Activated CD8-positive, alpha-beta T cell treated with anti-CD3 and anti-CD28 coated beads, Interleukin-2, amount 10 ng/mL, durations not matched to agents 7 days and 5 days (primary cell): Measurements from ENCODE around the gene ERC2. TPM values are rescaled to one million over a fixed set of nuclear protein-coding genes. Genes with fewer than 3 reads are reported as not detected.
"Not testable (repeated sequence)": the region's sequence is repeated elsewhere in the genome, so short reads cannot be mapped to it uniquely, and the experiment has no call there.

ENCODE experiments used
- ATAC-seq: fragments of 150-1000 bp; cut with Tn5 transposase; one replicate; pipeline ENCODE4 v1.10.0; 2021; ENCODE audit warnings: moderate library complexity
- CTCF ChIA-PET: fragments of 350-600 bp; sonication (Branson Sonifier 250); formaldehyde crosslinking; loops from one replicate; lab custom pipeline; 2021; ENCODE audit warnings: antibody characterized with exemption; lab: Charles Lee
- POLR2A ChIA-PET: fragments of 350-600 bp; sonication (Branson Sonifier 250); formaldehyde crosslinking; loops from one replicate; lab custom pipeline; 2021; ENCODE audit warnings: antibody characterized with exemption; lab: Charles Lee
- DNase-seq: peaks from one replicate; pipeline ENCODE4 v3.0.0-alpha.2; 2020
- H3K27ac Mint-ChIP-seq: one replicate; pipeline ENCODE4 v1.8.0; 2021; ENCODE audit warnings: mild to moderate bottlenecking, mixed read lengths
- H3K27me3 Mint-ChIP-seq: one replicate; pipeline ENCODE4 v1.8.0; 2021; ENCODE audit warnings: low read depth, mixed read lengths
- H3K36me3 Mint-ChIP-seq: one replicate; pipeline ENCODE4 v1.8.0; 2021; ENCODE audit warnings: low read depth, mixed read lengths
- H3K4me1 Mint-ChIP-seq: one replicate; pipeline ENCODE4 v1.8.0; 2021; ENCODE audit warnings: low read depth, mixed read lengths
- H3K4me3 Mint-ChIP-seq: one replicate; pipeline ENCODE4 v1.8.0; 2021; ENCODE audit warnings: mild to moderate bottlenecking, mixed read lengths
- H3K9me3 Mint-ChIP-seq: one replicate; pipeline ENCODE4 v1.8.0; 2022; ENCODE audit warnings: mixed read lengths; ENCODE audit not compliant: insufficient read depth
- total RNA-seq, 2 experiments: library from RNA; stranded (reverse); gene quantifications; one replicate each; pipeline ENCODE4 v1.2.3, GENCODE V29; 2021

The ERC2 gene
- total RNA-seq, 2 experiments from 2014 or later = not detected

- no peak overlapping the region for H3K4me3 Mint-ChIP-seq
- H3K27me3 Mint-ChIP-seq = no peaks in the 10 kb centered on the region
- H3K9me3 Mint-ChIP-seq = no peaks in the 10 kb centered on the region
- POLR2A ChIA-PET = no interaction called here
- ATAC-seq (no peak), DNase-seq (no peak)
- no peak overlapping the region for H3K27ac Mint-ChIP-seq
- H3K36me3 Mint-ChIP-seq = no peaks in the 10 kb centered on the region
- CTCF ChIA-PET = no interaction called here
- H3K4me1 Mint-ChIP-seq = no peaks in the 10 kb centered on the region
These were observed 952.6 kb downstream of the ERC2 start for GRCh38 chr3:55515550-55516246.

GRCh38 chr3:55514962-55515361, 953.3 kb downstream of the ERC2 start:
- no peak overlapping the region for H3K27ac Mint-ChIP-seq
- ChIA-PET CTCF (no interaction called here), POLR2A (no interaction called here)
- no peak for ATAC-seq
- H3K36me3 Mint-ChIP-seq = no peaks in the 10 kb centered on the region
- no peaks in the 10 kb centered on the region for H3K4me1 Mint-ChIP-seq
- no peaks in the 10 kb centered on the region for H3K27me3 Mint-ChIP-seq
- no peaks in the 10 kb centered on the region for H3K9me3 Mint-ChIP-seq
- no peak overlapping the region for H3K4me3 Mint-ChIP-seq
- DNase-seq = no peak

DNA sequence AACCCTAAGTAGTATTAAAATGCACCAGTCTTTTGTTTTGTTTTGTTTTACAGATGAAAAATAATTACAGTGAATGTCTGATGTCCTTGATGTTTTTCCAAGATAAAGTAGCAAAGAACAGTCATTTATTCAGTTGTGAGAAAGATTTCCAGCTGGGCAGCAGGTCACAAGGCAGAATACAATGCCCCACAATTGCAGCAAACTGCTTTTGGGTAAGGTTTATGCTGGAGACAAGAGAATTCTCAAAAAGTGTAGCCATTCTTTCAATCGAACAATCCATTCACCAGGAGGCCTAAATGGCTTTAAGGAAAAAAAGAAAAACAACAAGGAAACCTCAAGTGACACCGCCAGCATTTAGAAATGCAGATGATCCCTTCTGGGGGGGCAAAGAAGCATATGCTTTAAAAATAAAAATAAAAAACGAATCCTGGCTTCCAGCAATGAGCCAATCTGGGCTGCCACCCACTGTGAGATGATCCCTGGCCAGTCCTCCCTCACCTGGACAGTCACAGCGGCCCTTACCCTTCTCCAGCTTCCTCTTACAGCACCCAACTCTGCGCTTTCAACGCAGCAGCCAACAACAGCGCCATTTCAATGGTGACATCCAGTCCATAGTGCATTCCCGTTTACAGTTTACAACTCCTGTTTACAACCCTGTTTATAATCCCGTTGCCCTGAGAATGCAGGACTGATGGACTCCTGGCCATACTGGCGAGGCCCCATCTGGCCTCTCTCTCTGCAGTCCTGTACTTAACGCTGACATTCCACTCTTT, 955.5 kb downstream of the ERC2 start:
- POLR2A ChIA-PET = no interaction called here
- Mint-ChIP-seq H3K36me3 (no peaks in the 10 kb centered on the region), H3K9me3 (no peaks in the 10 kb centered on the region), H3K27me3 (no peaks in the 10 kb centered on the region), H3K27ac (no peak overlapping the region), H3K4me3 (no peak overlapping the region), H3K4me1 (no peaks in the 10 kb centered on the region)
- no peak for ATAC-seq
- CTCF ChIA-PET = no interaction called here
- DNase-seq = no peak

GRCh38 chr3:55511895-55512570, 956.2 kb downstream of the ERC2 start:
- Mint-ChIP-seq H3K27ac (no peak overlapping the region), H3K36me3 (no peaks in the 10 kb centered on the region), H3K4me3 (no peak overlapping the region), H3K27me3 (no peaks in the 10 kb centered on the region), H3K9me3 (no peaks in the 10 kb centered on the region), H3K4me1 (no peaks in the 10 kb centered on the region)
- no peak for ATAC-seq
- DNase-seq = no peak
- POLR2A ChIA-PET = no interaction called here
- CTCF ChIA-PET = no interaction called here

DNA sequence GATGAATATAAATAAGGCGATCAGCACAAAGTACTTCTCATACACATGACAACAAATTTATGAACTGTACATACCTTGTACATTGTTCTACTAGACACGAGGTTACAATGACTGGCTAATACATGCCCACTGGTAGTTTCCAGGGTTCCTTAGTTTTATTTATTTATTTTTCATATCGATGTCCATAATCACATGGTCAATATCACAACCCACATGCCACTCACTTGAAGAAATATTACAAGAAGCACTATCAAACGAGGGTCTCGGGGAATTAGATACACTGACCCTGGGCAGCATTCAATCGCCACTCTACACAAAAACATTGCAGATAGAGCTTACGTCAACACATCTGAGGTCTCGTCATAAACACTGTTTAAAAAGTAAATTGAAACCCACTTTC, 959.9 kb downstream of the ERC2 start:
- ATAC-seq (no peak), DNase-seq (no peak)
- Mint-ChIP-seq H3K27me3 (no peaks in the 10 kb centered on the region), H3K36me3 (no peaks in the 10 kb centered on the region), H3K27ac (no peak overlapping the region), H3K4me1 (no peaks in the 10 kb centered on the region), H3K9me3 (no peaks in the 10 kb centered on the region), H3K4me3 (no peak overlapping the region)
- ChIA-PET POLR2A (no interaction called here), CTCF (no interaction called here)

- Mint-ChIP-seq H3K4me3 (no peak overlapping the region), H3K9me3 (no peaks in the 10 kb centered on the region), H3K27me3 (no peaks in the 10 kb centered on the region), H3K36me3 (no peaks in the 10 kb centered on the region), H3K27ac (no peak overlapping the region), H3K4me1 (no peaks in the 10 kb centered on the region)
- DNase-seq (no peak), ATAC-seq (no peak)
- ChIA-PET POLR2A (no interaction called here), CTCF (no interaction called here)
These were observed 960.5 kb downstream of the ERC2 start for GRCh38 chr3:55507808-55508207.

GRCh38 chr3:55505776-55506175, 962.5 kb downstream of the ERC2 start:
- CTCF ChIA-PET = no interaction called here
- ATAC-seq (no peak), DNase-seq (no peak)
- Mint-ChIP-seq H3K27ac (no peak overlapping the region), H3K27me3 (no peaks in the 10 kb centered on the region), H3K4me1 (no peaks in the 10 kb centered on the region), H3K9me3 (no peaks in the 10 kb centered on the region), H3K4me3 (no peak overlapping the region), H3K36me3 (no peaks in the 10 kb centered on the region)
- POLR2A ChIA-PET = no interaction called here

DNA sequence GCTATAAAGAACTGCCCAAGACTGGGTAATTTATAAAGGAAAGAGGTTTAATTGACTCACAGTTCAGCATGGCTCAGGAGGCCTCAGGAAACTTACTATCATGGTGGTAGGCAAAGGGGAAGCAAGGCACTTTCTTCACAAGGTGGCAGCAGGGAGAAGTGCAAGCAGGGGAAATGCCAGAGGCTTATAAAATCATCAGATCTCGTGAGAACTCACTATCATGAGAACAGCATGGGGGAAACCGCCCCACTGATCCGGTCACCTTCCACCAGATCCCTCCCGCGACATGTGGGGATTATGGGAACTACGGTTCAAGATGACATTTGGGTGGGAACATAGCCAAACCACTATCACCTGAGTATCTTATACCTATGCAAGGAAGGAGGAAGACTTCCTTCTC, 963.2 kb downstream of the ERC2 start:
- POLR2A ChIA-PET, DNase-seq, H3K9me3 Mint-ChIP-seq, H3K4me3 Mint-ChIP-seq, CTCF ChIA-PET, H3K27ac Mint-ChIP-seq, H3K4me1 Mint-ChIP-seq, H3K27me3 Mint-ChIP-seq, H3K36me3 Mint-ChIP-seq, ATAC-seq: not testable (repeated sequence)

DNA sequence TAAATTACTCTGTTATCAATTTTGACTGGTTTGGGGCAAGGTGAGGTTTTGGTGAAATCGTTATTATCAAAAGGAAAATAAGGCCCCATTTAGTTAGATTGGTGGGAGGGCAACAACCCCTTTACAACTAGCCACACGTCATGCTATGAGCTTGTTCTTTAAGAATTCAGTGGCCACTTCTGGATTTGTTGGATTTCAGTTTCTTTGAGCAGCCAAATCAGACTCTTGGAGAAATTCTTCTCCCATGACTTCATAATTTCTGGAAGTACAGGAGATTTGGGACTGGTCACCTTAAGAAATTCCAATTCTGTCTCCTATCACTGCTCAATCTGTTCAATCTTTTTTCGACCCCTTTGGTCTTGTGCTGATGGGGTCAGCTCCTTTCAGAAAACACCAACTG, 966.4 kb downstream of the ERC2 start:
- no peaks in the 10 kb centered on the region for H3K9me3 Mint-ChIP-seq
- H3K27ac Mint-ChIP-seq = no peak overlapping the region
- ChIA-PET POLR2A (no interaction called here), CTCF (no interaction called here)
- no peak overlapping the region for H3K4me3 Mint-ChIP-seq
- no peak for ATAC-seq
- DNase-seq = no peak
- H3K4me1 Mint-ChIP-seq = no peaks in the 10 kb centered on the region
- no peaks in the 10 kb centered on the region for H3K27me3 Mint-ChIP-seq
- H3K36me3 Mint-ChIP-seq = no peaks in the 10 kb centered on the region

DNA sequence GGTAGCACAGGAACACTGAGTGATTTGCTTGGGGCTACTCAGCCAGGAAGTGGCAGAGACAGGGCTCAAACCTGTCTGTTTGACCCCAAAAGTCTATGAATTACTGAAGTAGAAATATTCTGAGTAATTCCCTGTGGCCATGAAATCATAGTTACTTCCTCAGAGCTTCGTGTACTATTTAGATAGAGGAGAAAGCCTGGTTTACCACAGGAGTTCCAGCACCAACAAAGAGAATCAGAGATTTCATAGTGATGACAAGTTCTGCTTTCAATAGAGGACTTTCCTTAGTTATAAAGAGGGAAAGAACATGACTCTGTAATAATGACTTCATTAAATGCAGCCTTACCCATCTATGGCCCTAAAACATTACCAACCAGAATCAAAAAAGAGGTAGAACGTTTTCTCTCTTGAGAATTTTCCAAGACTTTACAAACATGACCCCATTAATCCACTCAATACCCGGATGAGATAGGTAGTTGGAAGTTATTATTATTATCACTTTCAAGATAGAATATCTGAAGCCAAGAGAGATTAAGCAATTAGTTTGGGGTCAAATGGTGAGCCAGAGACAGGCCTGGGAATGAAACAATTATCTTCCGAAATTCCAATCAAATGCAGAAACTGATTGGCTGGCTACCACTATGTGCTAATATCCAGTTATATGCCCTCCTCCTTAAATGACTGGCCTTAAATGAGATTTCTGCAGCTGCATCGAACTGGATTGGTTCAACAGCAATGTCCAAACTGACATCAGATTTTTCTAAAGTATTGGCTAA, 967.5 kb downstream of the ERC2 start:
- DNase-seq = no peak

DNA sequence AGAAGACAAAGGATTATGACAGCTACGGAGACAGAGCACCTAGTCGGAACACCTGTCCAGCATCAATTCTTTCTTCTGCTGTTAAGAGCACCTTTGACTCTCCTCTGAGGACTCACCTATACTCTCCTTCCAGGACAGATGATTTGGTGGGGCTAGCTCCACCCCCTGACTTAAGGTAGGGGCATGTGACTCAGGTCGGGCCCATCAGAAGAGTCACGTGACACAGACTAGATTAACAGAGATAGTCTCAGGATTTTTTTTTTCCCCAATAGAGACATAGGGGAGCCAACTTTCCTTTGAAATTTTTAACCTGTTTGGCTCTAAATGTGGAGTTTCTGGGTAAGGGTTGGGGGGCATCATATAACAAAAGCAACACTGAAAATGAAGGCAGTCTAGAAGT, 969.7 kb downstream of the ERC2 start:
- ChIA-PET CTCF (no interaction called here), POLR2A (no interaction called here)
- Mint-ChIP-seq H3K4me3 (no peak overlapping the region), H3K27ac (no peak overlapping the region), H3K27me3 (no peaks in the 10 kb centered on the region), H3K36me3 (no peaks in the 10 kb centered on the region), H3K4me1 (no peaks in the 10 kb centered on the region), H3K9me3 (no peaks in the 10 kb centered on the region)
- ATAC-seq (no peak), DNase-seq (no peak)

More for the DNA sequence above, 967.5 kb downstream of the ERC2 start:
- no peaks in the 10 kb centered on the region for H3K27me3 Mint-ChIP-seq
- ChIA-PET POLR2A (no interaction called here), CTCF (no interaction called here)
- no peaks in the 10 kb centered on the region for H3K36me3 Mint-ChIP-seq
- H3K9me3 Mint-ChIP-seq = no peaks in the 10 kb centered on the region
- ATAC-seq = no peak
- no peaks in the 10 kb centered on the region for H3K4me1 Mint-ChIP-seq
- H3K4me3 Mint-ChIP-seq = no peak overlapping the region
- no peak overlapping the region for H3K27ac Mint-ChIP-seq

- H3K9me3 Mint-ChIP-seq = no peaks in the 10 kb centered on the region
- CTCF ChIA-PET = no interaction called here
These were observed 971.0 kb downstream of the ERC2 start for GRCh38 chr3:55497250-55497649.

More at GRCh38 chr3:55497250-55497649, 971.0 kb downstream of the ERC2 start:
- Mint-ChIP-seq H3K4me3 (no peak overlapping the region), H3K27me3 (no peaks in the 10 kb centered on the region), H3K36me3 (no peaks in the 10 kb centered on the region), H3K4me1 (no peaks in the 10 kb centered on the region), H3K27ac (no peak overlapping the region)
- POLR2A ChIA-PET = no interaction called here
- DNase-seq = no peak
- no peak for ATAC-seq
